Middle frontal gyrus (tissue), 1 donor: Measurements from ENCODE around the gene HTR5A.
A peak's percentile ranks its signal among the peaks of the same experiment; 100 is the strongest.
"Not testable (repeated sequence)": the region's sequence is repeated elsewhere in the genome, so short reads cannot be mapped to it uniquely, and the experiment has no call there.

Source experiments
- DNase-seq: peaks from one replicate; pipeline ENCODE4 v3.0.0-alpha.2; 2015; ENCODE audit warnings: low spot score; ENCODE audit errors: extremely low spot score

Gene HTR5A

GRCh38 chr7:155069992-155070751 is at the start of gene HTR5A:
HTR5A (plus strand) TSS chr7:155070324; CDS start chr7:155070900, 576 bp downstream.
- peak; percentile 37 for DNase-seq

DNA sequence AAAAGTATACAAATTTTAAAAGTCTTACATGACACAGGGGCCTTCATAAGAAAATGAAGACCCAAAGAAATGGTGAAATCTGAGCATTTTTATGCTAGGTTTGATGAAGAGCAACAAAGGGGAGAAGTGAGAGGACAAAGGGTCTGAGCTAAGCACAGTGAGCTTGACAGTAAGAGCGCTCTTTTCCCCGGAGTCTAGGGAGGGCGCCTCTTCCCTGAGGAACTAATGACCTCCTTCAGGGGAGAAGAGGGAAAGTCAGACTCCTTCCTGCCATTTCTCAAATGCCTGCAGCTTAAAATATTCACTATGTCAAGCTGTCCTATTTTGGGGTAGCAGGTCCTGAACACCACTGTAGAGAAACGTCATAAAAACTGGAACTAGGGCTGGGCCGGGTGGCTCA is 49.1 kb upstream of the HTR5A start:
- DNase-seq = no peak

DNA sequence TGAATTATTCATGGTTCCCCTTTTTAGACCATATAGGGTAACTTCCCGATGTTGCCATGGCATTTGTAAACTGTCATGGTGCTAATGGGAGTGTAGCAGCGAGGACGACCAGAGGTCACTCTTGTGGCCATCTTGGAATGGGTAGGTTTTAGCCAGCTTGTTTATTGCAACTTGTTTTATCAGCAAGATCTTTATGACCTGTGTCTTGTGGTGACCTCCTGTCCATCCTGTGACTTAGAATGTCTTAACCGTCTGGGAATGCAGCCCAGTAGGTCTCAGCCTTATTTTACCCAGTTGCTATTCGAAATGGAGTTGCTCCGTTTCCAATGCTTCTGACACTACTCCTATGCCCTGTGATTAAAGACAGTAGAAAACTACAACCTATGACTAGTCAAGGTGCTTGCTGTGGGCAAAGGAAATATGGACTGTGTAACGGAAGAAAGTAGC is 48.4 kb upstream of the HTR5A start:
- no peak for DNase-seq

GRCh38 chr7:155027879-155028278 is 42.2 kb upstream of the HTR5A start:
- no peak for DNase-seq

GRCh38 chr7:155032978-155033377 is 37.1 kb upstream of the HTR5A start:
- no peak for DNase-seq

DNA sequence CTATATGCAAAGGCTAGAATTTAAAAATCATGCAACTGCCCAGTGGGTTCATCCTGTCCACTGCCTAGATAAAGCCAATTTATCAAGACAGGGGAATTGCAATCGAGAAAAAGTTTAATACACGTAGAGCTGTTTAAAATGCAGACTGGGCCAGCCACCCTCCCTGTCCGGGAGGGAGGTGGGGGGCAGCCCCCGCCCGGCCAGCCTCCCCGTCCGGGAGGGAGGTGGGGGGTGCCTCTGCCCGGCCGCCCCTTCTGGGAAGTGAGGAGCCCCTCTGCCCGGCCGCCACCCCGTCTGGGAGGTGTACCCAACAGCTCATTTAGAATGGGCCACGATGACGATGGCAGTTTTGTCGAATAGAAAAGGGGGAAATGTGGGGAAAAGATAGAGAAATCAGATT is 35.6 kb upstream of the HTR5A start:
- DNase-seq = not testable (repeated sequence)

DNA sequence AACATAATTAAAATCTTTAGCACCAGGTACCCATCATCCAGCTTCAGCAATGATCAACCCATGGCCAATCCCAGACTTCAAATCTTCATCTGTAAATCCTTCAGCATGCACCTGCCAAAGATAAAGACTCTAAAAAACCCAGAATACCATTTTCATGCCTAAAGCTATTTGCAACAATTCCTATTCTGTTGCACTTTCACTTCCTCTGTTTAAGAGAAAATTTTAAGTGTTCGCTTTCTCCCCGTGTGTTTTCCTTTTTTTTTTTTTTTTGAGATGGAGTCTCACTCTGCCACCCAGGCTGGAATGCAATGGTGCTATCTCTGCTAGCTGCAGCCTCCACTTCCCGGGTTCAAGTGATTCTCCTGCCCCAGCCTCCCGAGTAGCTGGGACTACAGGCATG is 31.8 kb upstream of the HTR5A start:
- DNase-seq = no peak

GRCh38 chr7:155043756-155044155 is 26.4 kb upstream of the HTR5A start:
- no peak for DNase-seq

- DNase-seq = no peak
Observed at GRCh38 chr7:155048006-155048405, 22.1 kb upstream of the HTR5A start.

- no peak for DNase-seq
Observed at GRCh38 chr7:155051355-155051754, 18.8 kb upstream of the HTR5A start.

DNA sequence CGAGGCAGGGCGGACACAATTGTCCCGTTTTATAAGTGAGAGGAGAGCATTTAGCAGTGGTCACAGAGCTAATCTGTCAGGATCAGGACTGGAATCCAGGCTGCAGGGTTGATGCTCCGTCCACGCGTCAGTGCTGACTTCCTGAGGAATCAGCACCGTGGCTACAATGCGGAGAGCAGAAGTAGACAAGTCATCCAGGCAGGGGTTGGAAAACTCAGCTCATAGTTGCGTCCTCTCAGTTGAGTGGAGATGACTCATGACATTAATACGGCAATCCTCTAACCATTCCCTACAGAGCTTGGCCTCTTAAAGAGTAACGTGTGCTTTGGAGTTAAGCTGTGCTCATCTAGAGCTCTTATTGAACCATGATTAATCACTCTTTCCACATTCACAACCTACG is 17.1 kb upstream of the HTR5A start:
- no peak for DNase-seq

- no peak for DNase-seq
Observed at GRCh38 chr7:155054761-155055160, 15.4 kb upstream of the HTR5A start.

DNA sequence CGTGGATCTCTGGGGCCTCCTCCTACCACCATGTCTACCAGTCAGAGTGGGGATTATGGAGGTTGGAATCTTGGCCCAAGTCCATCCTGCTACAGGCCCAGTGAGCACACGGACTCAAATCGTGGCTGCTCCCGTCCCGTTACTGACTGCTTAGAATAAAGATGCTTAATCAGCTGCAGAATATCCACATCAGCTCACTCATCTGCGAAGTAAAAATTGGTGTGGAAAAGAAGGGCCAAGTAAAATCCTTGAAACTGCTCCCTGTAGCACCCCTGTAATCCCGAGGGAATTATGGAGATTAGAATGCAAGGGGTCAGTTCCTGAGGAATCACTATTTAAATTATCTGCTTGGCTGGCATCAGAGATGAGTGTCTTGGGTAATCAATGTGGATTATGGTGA is 13.0 kb upstream of the HTR5A start:
- DNase-seq = no peak

DNA sequence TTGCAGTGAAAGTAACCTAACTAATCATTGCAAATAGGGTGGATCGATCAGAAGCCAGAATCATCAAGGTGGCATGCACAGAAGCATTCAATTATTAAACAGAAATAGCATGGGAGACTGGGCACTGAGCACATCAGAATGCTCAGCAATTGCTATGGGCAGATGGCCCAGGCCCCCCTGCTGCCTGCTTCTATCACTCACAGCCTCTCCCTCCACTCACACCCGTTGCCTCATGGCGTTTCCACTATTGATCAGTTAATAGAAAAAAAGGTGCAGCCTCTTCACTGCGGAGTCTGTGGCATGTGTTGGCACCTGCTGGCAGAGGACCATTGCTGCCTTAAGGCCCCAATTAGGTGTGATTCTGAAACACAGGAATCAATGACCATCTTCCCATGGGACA is 11.2 kb upstream of the HTR5A start:
- DNase-seq = no peak

- no peak for DNase-seq
Observed at GRCh38 chr7:155059703-155060102, 10.4 kb upstream of the HTR5A start.

GRCh38 chr7:155062411-155062810 is 7.7 kb upstream of the HTR5A start:
- DNase-seq = no peak

GRCh38 chr7:155064186-155064585 is 5.9 kb upstream of the HTR5A start:
- DNase-seq = no peak

DNA sequence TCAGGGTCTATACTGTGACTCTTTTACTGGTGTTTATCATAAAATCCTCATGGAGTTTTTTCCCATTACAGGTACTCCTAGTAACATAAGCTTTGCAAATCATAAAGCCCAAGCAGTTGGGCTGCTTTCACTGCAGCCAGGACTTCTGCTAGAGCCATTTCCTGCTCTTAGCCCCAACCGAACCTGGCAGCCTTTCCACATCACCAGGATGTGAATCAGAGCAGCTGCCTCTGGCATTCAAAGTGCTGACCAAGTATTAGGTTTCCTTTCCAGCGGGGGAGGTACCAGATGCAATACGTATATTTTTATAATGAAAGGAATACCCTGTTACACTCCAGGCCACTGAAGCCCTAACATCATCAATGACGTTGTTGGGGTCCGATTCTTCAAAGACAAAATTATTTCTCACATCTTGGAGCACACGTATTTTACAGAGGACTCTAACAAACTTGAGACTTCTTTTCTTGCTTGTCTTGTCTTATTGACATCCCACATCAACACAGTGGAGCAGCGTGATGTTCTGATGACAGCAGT is 3.6 kb upstream of the HTR5A start:
- peak; percentile 6 for DNase-seq

GRCh38 chr7:155071121-155071651 is 1.1 kb downstream of the HTR5A start:
- DNase-seq = no peak

GRCh38 chr7:155071916-155072571 is 1.9 kb downstream of the HTR5A start:
- DNase-seq = no peak

GRCh38 chr7:155073922-155074321 is 3.8 kb downstream of the HTR5A start:
- DNase-seq = no peak

DNA sequence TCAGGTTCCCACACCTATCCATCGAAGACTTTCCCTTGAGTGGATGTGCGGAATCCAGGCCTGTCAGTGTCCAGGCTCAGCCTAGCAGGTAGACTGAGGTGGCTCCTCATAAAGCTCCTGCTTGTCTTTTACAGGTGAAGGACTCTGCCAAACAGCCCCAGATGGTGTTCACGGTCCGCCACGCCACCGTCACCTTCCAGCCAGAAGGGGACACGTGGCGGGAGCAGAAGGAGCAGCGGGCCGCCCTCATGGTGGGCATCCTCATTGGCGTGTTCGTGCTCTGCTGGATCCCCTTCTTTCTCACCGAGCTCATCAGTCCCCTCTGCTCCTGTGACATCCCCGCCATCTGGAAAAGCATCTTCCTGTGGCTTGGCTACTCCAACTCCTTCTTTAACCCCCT is 13.9 kb downstream of the HTR5A start:
- no peak for DNase-seq
